Measurements from ENCODE around the gene EML3. TPM values are rescaled to one million over a fixed set of nuclear protein-coding genes. Genes with fewer than 3 reads are reported as not detected.

Gene EML3
- total and polyA plus RNA-seq, 2 of the 13 experiments (the other 11 are each of a cell fraction or from before 2014, with no cell fraction given): 10.6 to 12.3 TPM

DNA sequence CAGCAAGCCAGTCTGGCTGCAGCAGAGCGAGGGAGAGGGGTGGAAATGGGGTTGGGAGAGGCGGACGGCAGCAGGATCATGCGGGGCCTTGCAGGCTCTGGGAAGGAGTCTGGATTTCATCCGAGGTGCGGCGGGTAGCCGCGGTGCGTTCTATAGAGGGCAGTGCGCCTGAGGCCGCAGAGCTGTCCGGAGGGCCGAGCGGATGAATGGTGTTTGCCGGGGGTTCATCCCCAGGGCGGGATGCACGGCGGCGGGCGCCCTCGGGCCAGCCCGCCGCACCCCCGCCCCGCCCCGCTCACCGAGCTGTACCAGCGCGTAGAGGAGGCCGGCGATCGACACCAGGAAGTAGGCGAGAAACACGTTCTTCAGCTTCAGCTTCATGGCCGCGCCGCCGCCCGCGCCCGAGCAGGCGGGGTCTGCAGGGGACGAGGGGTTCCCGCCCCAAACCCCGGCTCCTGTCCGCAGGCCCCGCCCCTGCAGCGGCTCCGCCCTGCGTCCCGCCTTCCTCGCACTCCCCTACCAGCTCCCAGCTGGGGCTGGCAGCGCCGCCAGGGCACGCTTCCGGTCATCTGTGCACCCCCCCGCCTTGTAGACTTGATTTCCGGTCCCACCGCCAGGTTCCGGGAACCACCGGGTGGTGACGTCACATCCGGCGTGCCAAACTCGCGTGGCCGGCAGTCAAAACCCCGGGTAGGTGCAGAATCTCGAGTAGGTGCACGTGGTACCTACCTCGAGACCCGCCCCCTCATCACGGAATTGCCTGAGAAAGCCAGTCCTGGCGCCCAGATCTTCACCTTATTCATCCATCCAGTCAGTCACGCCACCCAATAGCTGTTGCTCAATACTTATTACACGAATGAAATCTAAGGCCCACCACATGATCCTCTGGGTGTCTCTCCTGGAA is 9.2 kb upstream of the EML3 start, which contains the start of gene B3GAT3 (continued):
- TF ChIP-seq, protein P1, sequence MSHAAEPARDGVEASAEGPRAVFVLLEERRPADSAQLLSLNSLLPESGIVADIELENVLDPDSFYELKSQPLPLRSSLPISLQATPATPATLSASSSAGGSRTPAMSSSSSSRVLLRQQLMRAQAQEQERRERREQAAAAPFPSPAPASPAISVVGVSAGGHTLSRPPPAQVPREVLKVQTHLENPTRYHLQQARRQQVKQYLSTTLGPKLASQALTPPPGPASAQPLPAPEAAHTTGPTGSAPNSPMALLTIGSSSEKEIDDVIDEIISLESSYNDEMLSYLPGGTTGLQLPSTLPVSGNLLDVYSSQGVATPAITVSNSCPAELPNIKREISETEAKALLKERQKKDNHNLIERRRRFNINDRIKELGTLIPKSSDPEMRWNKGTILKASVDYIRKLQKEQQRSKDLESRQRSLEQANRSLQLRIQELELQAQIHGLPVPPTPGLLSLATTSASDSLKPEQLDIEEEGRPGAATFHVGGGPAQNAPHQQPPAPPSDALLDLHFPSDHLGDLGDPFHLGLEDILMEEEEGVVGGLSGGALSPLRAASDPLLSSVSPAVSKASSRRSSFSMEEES (CRISPR knock-in tag; IDR thresholded peaks at IDR 0.05): peak; percentile 82
- TF ChIP-seq ONECUT2 (CRISPR knock-in tag; IDR thresholded peaks at IDR 0.05) (no peak), ZNF563 (CRISPR knock-in tag; IDR thresholded peaks at IDR 0.05) (no peak), ZBTB39 (CRISPR knock-in tag; IDR thresholded peaks at IDR 0.05) (peak; percentile 37; the same call in 1 of the 2 replicates), BHLHE40 (IDR thresholded peaks at IDR 0.05; ENCODE audit: low read length) (peak; percentile 61; the same call in 1 of the 2 replicates), NR2F6 (IDR thresholded peaks at IDR 0.05) (no peak), NR2F6 (CRISPR knock-in tag; IDR thresholded peaks at IDR 0.05) (0 out of 2 replicates have a peak, but pooled peaks have one; percentile 29), KDM4B (CRISPR knock-in tag; IDR thresholded peaks at IDR 0.05) (peak; percentile 45; the same call in 1 of the 2 replicates), ZNF580 (CRISPR knock-in tag; IDR thresholded peaks at IDR 0.05; ENCODE audit: borderline replicate concordance, low read depth) (peak; percentile 90), ZNF512B (CRISPR knock-in tag; IDR thresholded peaks at IDR 0.05; ENCODE audit: borderline replicate concordance) (no peak), ZSCAN21 (CRISPR knock-in tag; IDR thresholded peaks at IDR 0.05; ENCODE audit: borderline replicate concordance) (peak; percentile 87; the same call in 1 of the 2 replicates), ZNF557 (CRISPR knock-in tag; IDR thresholded peaks at IDR 0.05) (no peak), FOXP4 (CRISPR knock-in tag; IDR thresholded peaks at IDR 0.05) (peak; percentile 50; the same call in 1 of the 2 replicates), ZNF180 (CRISPR knock-in tag; IDR thresholded peaks at IDR 0.05; ENCODE audit: borderline replicate concordance, low read depth) (0 out of 2 replicates have a peak, but pooled peaks have one; percentile 22), HMG20B (CRISPR knock-in tag; conservative IDR thresholded peaks at IDR 0.05) (0 out of 2 replicates have a peak, but pooled peaks have one; percentile 34), ZNF766 (CRISPR knock-in tag; IDR thresholded peaks at IDR 0.05; ENCODE audit: borderline replicate concordance) (peak; percentile 69; the same call in 1 of the 2 replicates), HOXD1 (CRISPR knock-in tag; IDR thresholded peaks at IDR 0.05) (no peak)
- TF ChIP-seq, protein P2, sequence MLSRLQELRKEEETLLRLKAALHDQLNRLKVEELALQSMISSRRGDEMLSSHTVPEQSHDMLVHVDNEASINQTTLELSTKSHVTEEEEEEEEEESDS (CRISPR knock-in tag; IDR thresholded peaks at IDR 0.05; ENCODE audit: borderline replicate concordance): no peak
- TF ChIP-seq, protein P3, sequence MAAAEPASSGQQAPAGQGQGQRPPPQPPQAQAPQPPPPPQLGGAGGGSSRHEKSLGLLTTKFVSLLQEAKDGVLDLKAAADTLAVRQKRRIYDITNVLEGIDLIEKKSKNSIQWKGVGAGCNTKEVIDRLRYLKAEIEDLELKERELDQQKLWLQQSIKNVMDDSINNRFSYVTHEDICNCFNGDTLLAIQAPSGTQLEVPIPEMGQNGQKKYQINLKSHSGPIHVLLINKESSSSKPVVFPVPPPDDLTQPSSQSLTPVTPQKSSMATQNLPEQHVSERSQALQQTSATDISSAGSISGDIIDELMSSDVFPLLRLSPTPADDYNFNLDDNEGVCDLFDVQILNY (CRISPR knock-in tag; conservative IDR thresholded peaks at IDR 0.05): peak; percentile 79

All from HepG2 (cell line).